Natural killer cell treated with Interleukin-12 subunit alpha and Interleukin-12 subunit beta and Interleukin-15 and Interleukin-18, amount 100 ng/mL, for 72 hours (primary cell): Measurements from ENCODE around the gene ITPKB. TPM values are rescaled to one million over a fixed set of nuclear protein-coding genes. Genes with fewer than 3 reads are reported as not detected.
A peak's percentile ranks its signal among the peaks of the same experiment; 100 is the strongest.
"Not testable (repeated sequence)": the region's sequence is repeated elsewhere in the genome, so short reads cannot be mapped to it uniquely, and the experiment has no call there.

ENCODE experiments used
- ATAC-seq, 2 donors: fragments of 150-1000 bp; cut with Tn5 transposase in 1 of 2; sonication (Bioruptor Pico), chemical (Tn5 transposase) in 1 of 2; 2 replicates each; pipeline ENCODE4 v1.10.0; 2021
- DNase-seq: peaks from one replicate; pipeline ENCODE4 v3.0.0; 2022; ENCODE audit warnings: low spot score
- H3K27ac Mint-ChIP-seq, 2 donors: 1 replicate in 1 of 2; 2 replicates in 1 of 2; pipeline ENCODE4 v1.8.0; 2022; ENCODE audit warnings: mixed read lengths in 2 of 2, mild to moderate bottlenecking in 1 of 2, moderate library complexity in 1 of 2
- H3K27me3 Mint-ChIP-seq, 2 donors: 1 replicate in 1 of 2; 2 replicates in 1 of 2; pipeline ENCODE4 v1.8.0; 2022; ENCODE audit warnings: mixed read lengths in 2 of 2
- H3K36me3 Mint-ChIP-seq: one replicate; pipeline ENCODE4 v1.8.0; 2022; ENCODE audit warnings: mixed read lengths
- H3K4me1 Mint-ChIP-seq, 2 donors: 1 replicate in 1 of 2; 2 replicates in 1 of 2; pipeline ENCODE4 v1.8.0; 2022; ENCODE audit warnings: low read depth in 2 of 2, mixed read lengths in 2 of 2, mild to moderate bottlenecking in 1 of 2
- H3K4me3 Mint-ChIP-seq: one replicate; pipeline ENCODE4 v1.8.0; 2022; ENCODE audit warnings: mixed read lengths
- H3K9me3 Mint-ChIP-seq: 2 replicates; pipeline ENCODE4 v1.8.0; 2022; ENCODE audit warnings: mixed read lengths
- total RNA-seq, 2 donors: library from RNA; stranded (reverse); gene quantifications; one replicate each; pipeline ENCODE4 v1.2.3, GENCODE V29; 2022

ITPKB gene
- total RNA-seq, 2 donors from 2014 or later, result 27.2 to 35.2 TPM

GRCh38 chr1:226646026-226646869 lies 92.8 kb downstream of the ITPKB start:
- H3K27ac Mint-ChIP-seq, result peak overlapping the region in 1 of 2 donors; percentile 45
- ATAC-seq (no peak), DNase-seq (peak; percentile 26)
- H3K4me1 Mint-ChIP-seq, result peaks cover 29 to 51% of the 10 kb centered on the region in 2 donors
- no peak overlapping the region for H3K4me3 Mint-ChIP-seq
- H3K9me3 Mint-ChIP-seq, result no peaks in the 10 kb centered on the region
- H3K36me3 Mint-ChIP-seq, result no peaks in the 10 kb centered on the region
- H3K27me3 Mint-ChIP-seq, result no peaks in the 10 kb centered on the region

- H3K4me1 Mint-ChIP-seq, result peaks cover 23 to 47% of the 10 kb centered on the region in 2 donors
- no peaks in the 10 kb centered on the region for H3K9me3 Mint-ChIP-seq
- ATAC-seq (no peak), DNase-seq (peak; percentile 51)
- H3K4me3 Mint-ChIP-seq, result no peak overlapping the region
- no peaks in the 10 kb centered on the region for H3K27me3 Mint-ChIP-seq
- H3K27ac Mint-ChIP-seq, result no peak overlapping the region
- no peaks in the 10 kb centered on the region for H3K36me3 Mint-ChIP-seq
Measured at GRCh38 chr1:226645279-226645976, 93.7 kb downstream of the ITPKB start.

GRCh38 chr1:226644541-226645176 lies 94.4 kb downstream of the ITPKB start:
- ATAC-seq, result no peak
- H3K27me3 Mint-ChIP-seq, result no peaks in the 10 kb centered on the region
- peaks cover 16 to 40% of the 10 kb centered on the region in 2 donors for H3K4me1 Mint-ChIP-seq

GRCh38 chr1:226643611-226644540 lies 95.2 kb downstream of the ITPKB start:
- H3K27me3 Mint-ChIP-seq, result no peaks in the 10 kb centered on the region
- DNase-seq (peak; percentile 61), ATAC-seq (peak in 1 of 2 donors; percentile 12)
- no peaks in the 10 kb centered on the region for H3K9me3 Mint-ChIP-seq
- no peaks in the 10 kb centered on the region for H3K36me3 Mint-ChIP-seq
- no peak overlapping the region for H3K4me3 Mint-ChIP-seq
- H3K27ac Mint-ChIP-seq, result peak overlapping the region; percentile 64 to 83
- H3K4me1 Mint-ChIP-seq, result peaks cover 12 to 37% of the 10 kb centered on the region in 2 donors

More at GRCh38 chr1:226644541-226645176, 94.4 kb downstream of the ITPKB start:
- no peak overlapping the region for H3K4me3 Mint-ChIP-seq
- no peaks in the 10 kb centered on the region for H3K36me3 Mint-ChIP-seq
- DNase-seq, result peak; percentile 37
- no peaks in the 10 kb centered on the region for H3K9me3 Mint-ChIP-seq
- no peak overlapping the region for H3K27ac Mint-ChIP-seq

- peak overlapping the region; percentile 64 to 83 for H3K27ac Mint-ChIP-seq
- no peak overlapping the region for H3K4me3 Mint-ChIP-seq
- peak; percentile 70 to 71 for ATAC-seq
- H3K9me3 Mint-ChIP-seq, result no peaks in the 10 kb centered on the region
- peaks cover 12 to 30% of the 10 kb centered on the region in 2 donors for H3K4me1 Mint-ChIP-seq
- DNase-seq, result peak; percentile 60
- H3K36me3 Mint-ChIP-seq, result no peaks in the 10 kb centered on the region
- H3K27me3 Mint-ChIP-seq, result no peaks in the 10 kb centered on the region
Measured at GRCh38 chr1:226643177-226643576, 95.9 kb downstream of the ITPKB start.

- DNase-seq, result peak; percentile 54
- H3K9me3 Mint-ChIP-seq, result no peaks in the 10 kb centered on the region
- H3K27me3 Mint-ChIP-seq, result no peaks in the 10 kb centered on the region
- peaks cover 12 to 28% of the 10 kb centered on the region in 2 donors for H3K4me1 Mint-ChIP-seq
- no peak for ATAC-seq
- peak overlapping the region in 1 of 2 donors; percentile 39 for H3K27ac Mint-ChIP-seq
- no peak overlapping the region for H3K4me3 Mint-ChIP-seq
- no peaks in the 10 kb centered on the region for H3K36me3 Mint-ChIP-seq
Measured at GRCh38 chr1:226642421-226642820, 96.7 kb downstream of the ITPKB start.

GRCh38 chr1:226641671-226642231 lies 97.3 kb downstream of the ITPKB start:
- no peak overlapping the region for H3K4me3 Mint-ChIP-seq
- no peaks in the 10 kb centered on the region for H3K9me3 Mint-ChIP-seq
- no peaks in the 10 kb centered on the region for H3K27me3 Mint-ChIP-seq
- H3K36me3 Mint-ChIP-seq, result no peaks in the 10 kb centered on the region
- no peak overlapping the region for H3K27ac Mint-ChIP-seq
- DNase-seq (peak; percentile 35), ATAC-seq (no peak)
- peaks cover 15 to 30% of the 10 kb centered on the region in 2 donors for H3K4me1 Mint-ChIP-seq

GRCh38 chr1:226640321-226641136 lies 98.6 kb downstream of the ITPKB start:
- H3K27me3 Mint-ChIP-seq, result no peaks in the 10 kb centered on the region
- H3K4me1 Mint-ChIP-seq, result peaks cover 17 to 26% of the 10 kb centered on the region in 2 donors
- DNase-seq, result peak; percentile 39
- H3K9me3 Mint-ChIP-seq, result no peaks in the 10 kb centered on the region
- H3K27ac Mint-ChIP-seq, result peak overlapping the region in 1 of 2 donors; percentile 61
- H3K4me3 Mint-ChIP-seq, result no peak overlapping the region
- no peaks in the 10 kb centered on the region for H3K36me3 Mint-ChIP-seq
- ATAC-seq, result no peak

GRCh38 chr1:226639631-226640061 lies 99.4 kb downstream of the ITPKB start:
- Mint-ChIP-seq H3K27me3 (no peaks in the 10 kb centered on the region), H3K4me1 (peaks cover 23 to 26% of the 10 kb centered on the region in 2 donors), H3K4me3 (no peak overlapping the region), H3K27ac (no peak overlapping the region), H3K36me3 (no peaks in the 10 kb centered on the region), H3K9me3 (no peaks in the 10 kb centered on the region)
- DNase-seq (peak; percentile 55), ATAC-seq (no peak)

GRCh38 chr1:226639206-226639605 lies 99.9 kb downstream of the ITPKB start:
- H3K36me3 Mint-ChIP-seq, ATAC-seq, H3K9me3 Mint-ChIP-seq, H3K27ac Mint-ChIP-seq, DNase-seq, H3K27me3 Mint-ChIP-seq, H3K4me3 Mint-ChIP-seq: not testable (repeated sequence)
- H3K4me1 Mint-ChIP-seq, result peaks cover 26% of the 10 kb centered on the region in 2 donors

- H3K9me3 Mint-ChIP-seq, result no peaks in the 10 kb centered on the region
- H3K4me1 Mint-ChIP-seq, result peaks cover 21 to 22% of the 10 kb centered on the region in 2 donors
- H3K27ac Mint-ChIP-seq, result peak overlapping the region in 1 of 2 donors; percentile 23
- DNase-seq (peak; percentile 28), ATAC-seq (no peak)
- no peaks in the 10 kb centered on the region for H3K36me3 Mint-ChIP-seq
- no peaks in the 10 kb centered on the region for H3K27me3 Mint-ChIP-seq
- no peak overlapping the region for H3K4me3 Mint-ChIP-seq
Measured at GRCh38 chr1:226638608-226639007, 100.5 kb downstream of the ITPKB start.

GRCh38 chr1:226638001-226638601 lies 101.0 kb downstream of the ITPKB start:
- Mint-ChIP-seq H3K9me3 (no peaks in the 10 kb centered on the region), H3K27ac (peak overlapping the region in 1 of 2 donors; percentile 23), H3K4me3 (no peak overlapping the region), H3K36me3 (no peaks in the 10 kb centered on the region), H3K27me3 (no peaks in the 10 kb centered on the region), H3K4me1 (peaks cover 16 to 17% of the 10 kb centered on the region in 2 donors)
- DNase-seq, result peak; percentile 54
- no peak for ATAC-seq
